Measurements from ENCODE around the gene RPTOR.

DNA sequence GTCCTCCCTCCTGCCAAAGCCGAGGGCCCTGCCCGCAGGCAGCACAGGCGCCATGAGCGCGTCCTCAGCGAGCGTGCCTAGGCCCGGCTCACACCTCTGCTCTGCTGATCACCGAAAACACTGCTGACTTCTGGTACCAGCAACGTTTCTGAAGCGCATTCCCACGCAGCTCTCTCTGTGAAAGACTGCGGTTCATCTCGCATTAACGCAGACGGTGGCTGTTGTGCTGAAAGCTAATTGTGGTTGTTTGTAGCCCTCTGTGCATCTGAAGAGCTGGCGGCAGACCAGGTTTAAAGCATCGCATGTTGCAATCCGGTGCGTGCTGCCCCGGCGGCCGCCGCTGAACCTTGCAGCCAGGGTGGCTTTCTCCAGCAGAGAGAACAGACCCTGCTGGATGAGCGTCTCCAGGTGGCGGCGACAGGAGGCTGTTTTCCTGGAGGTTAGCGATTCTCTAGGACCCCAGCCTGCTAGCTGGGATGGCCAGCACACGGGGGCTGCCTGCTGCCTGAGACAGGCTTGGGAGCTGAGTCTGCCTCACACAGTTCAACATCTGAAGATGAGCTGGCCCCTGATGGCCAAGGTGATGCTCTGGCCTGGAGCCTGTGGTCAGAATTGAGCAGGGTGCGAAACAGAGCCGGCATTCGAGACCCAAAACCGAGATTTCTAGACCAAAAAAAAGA is 397.2 kb downstream of the RPTOR start:
- no peak for TF ChIP-seq REST (IDR thresholded peaks at IDR 0.05; ENCODE audit: insufficient read depth in 1 of 2, low read depth in 2 of 2, low read length in 1 of 2)
- no peak for TF ChIP-seq CTCF (IDR thresholded peaks at IDR 0.05)
- TF ChIP-seq SIN3A (IDR thresholded peaks at IDR 0.05; ENCODE audit: borderline replicate concordance, insufficient read depth, low read depth, low read length), result no peak
- no peak for TF ChIP-seq POLR2AphosphoS5 (IDR thresholded peaks at IDR 0.05; ENCODE audit: low read depth, low read length)
